ENCODE measurements around the gene CEP126. TPM values are rescaled to one million over a fixed set of nuclear protein-coding genes. Genes with fewer than 3 reads are reported as not detected.

Gene CEP126
- total and polyA plus RNA-seq, 2 experiments from 2014 or later: 1.4 to 2.3 TPM

GRCh38 chr11:101931692-101932091 lies 16.9 kb downstream of the CEP126 start:
- Histone ChIP-seq H2AFZ (no peak overlapping the region), H4K20me1 (replicated peaks; ENCODE audit: insufficient read depth) (no peaks in the 10 kb centered on the region), H3K79me2 (replicated peaks; ENCODE audit: insufficient read depth) (no peaks in the 10 kb centered on the region), H3K4me2 (no peak overlapping the region), H3K27me3 (ENCODE audit: insufficient read depth) (no peaks in the 10 kb centered on the region), H3K27ac (ENCODE audit: low read depth) (no peak overlapping the region), H3F3A (replicated peaks; ENCODE audit: low read depth) (no peaks in the 10 kb centered on the region), H3K36me3 (ENCODE audit: insufficient read depth) (no peaks in the 10 kb centered on the region), H3K4me3 (no peak overlapping the region), H3K9me2 (ENCODE audit: insufficient read depth) (no peaks in the 10 kb centered on the region), H3K4me1 (ENCODE audit: insufficient read depth) (no peaks in the 10 kb centered on the region)
- H3K4me1 Mint-ChIP-seq: no peaks in the 10 kb centered on the region
- peak; percentile 27 for DNase-seq (ENCODE audit: low spot score)
- H3K9me3 Mint-ChIP-seq: no peaks in the 10 kb centered on the region
- H3K27me3 Mint-ChIP-seq (ENCODE audit: insufficient read depth, low read depth, poor library complexity): no peaks in the 10 kb centered on the region
- no peak overlapping the region for H3K27ac Mint-ChIP-seq
- TF ChIP-seq ZNF462 (CRISPR knock-in tag; IDR thresholded peaks at IDR 0.05) (no peak), EZH2 (IDR thresholded peaks at IDR 0.05; ENCODE audit: low read depth, unreplicated experiment) (no peak), CTCF (conservative IDR thresholded peaks at IDR 0.05; ENCODE audit: low read depth in 2 of 2) (no peak), EZH2phosphoT487 (IDR thresholded peaks at IDR 0.05; ENCODE audit: unreplicated experiment) (no peak), ZNF331 (CRISPR knock-in tag; IDR thresholded peaks at IDR 0.05; ENCODE audit: low read depth) (no peak), JUNB (IDR thresholded peaks at IDR 0.05; ENCODE audit: unreplicated experiment) (no peak), STAT1 (IDR thresholded peaks at IDR 0.05; ENCODE audit: unreplicated experiment) (no peak), NANOG (IDR thresholded peaks at IDR 0.05; ENCODE audit: borderline replicate concordance) (no peak), POLR2AphosphoS5 (IDR thresholded peaks at IDR 0.05; ENCODE audit: low read depth) (no peak)
- H3K4me3 Mint-ChIP-seq: no peak overlapping the region
- no peak for ATAC-seq
- H3K36me3 Mint-ChIP-seq (ENCODE audit: low read depth): no peaks in the 10 kb centered on the region

All from GM23338 (cell line).